Skeletal muscle satellite cell (primary cell): Measurements from ENCODE around the gene MXD1.

Experiments
- H3K27me3 ChIP-seq: 2 replicates; pipeline ENCODE4 v1.7.0; 2013; ENCODE audit warnings: low read length; ENCODE audit not compliant: control insufficient read depth, insufficient read depth
- H3K36me3 ChIP-seq: 2 replicates; pipeline ENCODE4 v1.7.0; 2013; ENCODE audit warnings: mild to moderate bottlenecking, control low read depth, low read length; ENCODE audit not compliant: insufficient read depth
- H3K4me1 ChIP-seq: 2 replicates; pipeline ENCODE4 v1.7.0; 2013; ENCODE audit warnings: low read length; ENCODE audit not compliant: control insufficient read depth, insufficient read depth
- H3K4me2 ChIP-seq: 2 replicates; pipeline ENCODE4 v1.7.0; 2013; ENCODE audit warnings: mild to moderate bottlenecking, low read length
- H3K4me3 ChIP-seq: 2 replicates; pipeline ENCODE4 v1.7.0; 2013; ENCODE audit warnings: low read length
- H3K9ac ChIP-seq: 2 replicates; pipeline ENCODE4 v1.7.0; 2013; ENCODE audit warnings: mild to moderate bottlenecking, low read depth, low read length, moderate library complexity
- H3K9me3 ChIP-seq: replicated peaks from 2 replicates; pipeline ENCODE4 v1.7.0; 2013; ENCODE audit warnings: mild to moderate bottlenecking, control low read depth, low read length

The MXD1 gene

GRCh38 chr2:69914164-69914949 lies 552 bp upstream of the MXD1 start:
- H3K9me3 ChIP-seq, result no peaks in the 10 kb centered on the region
- H3K27me3 ChIP-seq, result no peaks in the 10 kb centered on the region
- peaks cover under 1% of the 10 kb centered on the region for H3K36me3 ChIP-seq
- H3K4me1 ChIP-seq, result peaks cover 22% of the 10 kb centered on the region
- H3K9ac ChIP-seq, result peak overlapping the region; percentile 91
- peak overlapping the region; percentile 82 for H3K4me3 ChIP-seq
- H3K4me2 ChIP-seq, result peak overlapping the region; percentile 96

DNA sequence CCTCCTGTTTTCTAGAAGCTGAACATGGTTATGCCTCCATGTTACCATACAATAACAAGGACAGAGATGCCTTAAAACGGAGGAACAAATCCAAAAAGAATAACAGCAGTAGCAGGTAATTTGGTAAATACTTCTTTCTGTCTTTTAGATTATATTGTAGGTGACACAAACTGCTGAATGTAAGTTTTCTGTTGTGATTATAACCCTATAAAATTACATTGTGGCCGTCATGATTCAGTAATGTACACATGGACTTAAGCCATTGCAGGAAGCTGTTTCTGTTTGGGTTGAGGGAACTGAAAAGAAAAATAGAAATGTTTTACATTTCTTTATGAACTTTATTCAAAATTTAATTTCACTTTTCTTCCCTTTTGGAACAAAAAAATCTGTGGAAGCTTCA lies 1.2 kb downstream of the MXD1 start:
- no peaks in the 10 kb centered on the region for H3K27me3 ChIP-seq
- peak overlapping the region; percentile 95 for H3K4me3 ChIP-seq
- H3K4me2 ChIP-seq, result peak overlapping the region; percentile 95
- H3K9me3 ChIP-seq, result no peaks in the 10 kb centered on the region
- H3K4me1 ChIP-seq, result peaks cover 22% of the 10 kb centered on the region
- no peaks in the 10 kb centered on the region for H3K36me3 ChIP-seq
- H3K9ac ChIP-seq, result peak overlapping the region; percentile 82

- peaks cover 22% of the 10 kb centered on the region for H3K4me1 ChIP-seq
- peak overlapping the region; percentile 59 for H3K4me2 ChIP-seq
- no peak overlapping the region for H3K9ac ChIP-seq
- H3K27me3 ChIP-seq, result no peaks in the 10 kb centered on the region
- H3K4me3 ChIP-seq, result no peak overlapping the region
- H3K36me3 ChIP-seq, result no peaks in the 10 kb centered on the region
- no peaks in the 10 kb centered on the region for H3K9me3 ChIP-seq
Measured at GRCh38 chr2:69917852-69918251, 2.9 kb downstream of the MXD1 start.

DNA sequence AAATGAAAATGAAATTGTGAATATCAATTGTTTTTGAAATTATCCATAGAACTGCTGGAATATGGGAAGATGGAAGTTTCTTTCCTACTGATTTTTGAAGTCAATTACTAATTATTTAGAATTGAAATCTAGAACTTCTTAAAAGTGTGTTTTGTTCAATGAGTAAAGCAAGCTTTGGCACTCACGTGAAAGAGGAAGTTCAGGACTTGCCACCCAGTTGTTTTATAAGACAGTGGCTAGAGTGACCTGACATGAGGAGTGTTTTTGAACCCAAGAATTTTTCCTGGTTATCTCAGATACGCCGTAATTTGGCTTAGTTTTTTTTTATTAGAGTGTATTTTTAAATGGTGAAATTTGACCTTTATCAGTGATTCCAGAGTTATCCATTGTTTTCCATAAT lies 3.5 kb downstream of the MXD1 start:
- Histone ChIP-seq H3K36me3 (no peaks in the 10 kb centered on the region), H3K4me2 (peak overlapping the region; percentile 59), H3K27me3 (no peaks in the 10 kb centered on the region), H3K9me3 (no peaks in the 10 kb centered on the region), H3K4me1 (peaks cover 22% of the 10 kb centered on the region), H3K9ac (no peak overlapping the region), H3K4me3 (no peak overlapping the region)

DNA sequence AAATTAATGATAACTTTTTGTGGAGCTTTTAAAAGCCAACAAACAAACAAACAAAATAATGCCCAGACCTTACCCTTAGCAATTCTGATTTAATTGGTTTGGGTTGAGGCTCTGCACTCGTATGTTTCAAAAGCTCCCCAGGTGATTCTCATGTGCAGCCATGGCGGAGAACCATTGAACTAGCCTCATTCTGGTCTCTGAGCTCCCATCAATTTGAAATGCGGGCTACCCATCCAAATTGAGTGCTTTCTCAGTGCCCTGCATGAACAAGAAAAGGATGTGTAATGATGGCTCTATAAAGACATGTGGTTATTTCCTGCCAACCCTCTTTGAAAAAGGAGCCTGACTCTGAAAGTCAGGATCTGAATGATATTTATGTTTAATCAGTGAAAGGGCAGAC lies 8.2 kb downstream of the MXD1 start:
- Histone ChIP-seq H3K36me3 (no peaks in the 10 kb centered on the region), H3K4me2 (no peak overlapping the region), H3K9me3 (no peaks in the 10 kb centered on the region), H3K4me3 (no peak overlapping the region), H3K27me3 (no peaks in the 10 kb centered on the region), H3K4me1 (peaks cover 4% of the 10 kb centered on the region), H3K9ac (no peak overlapping the region)

DNA sequence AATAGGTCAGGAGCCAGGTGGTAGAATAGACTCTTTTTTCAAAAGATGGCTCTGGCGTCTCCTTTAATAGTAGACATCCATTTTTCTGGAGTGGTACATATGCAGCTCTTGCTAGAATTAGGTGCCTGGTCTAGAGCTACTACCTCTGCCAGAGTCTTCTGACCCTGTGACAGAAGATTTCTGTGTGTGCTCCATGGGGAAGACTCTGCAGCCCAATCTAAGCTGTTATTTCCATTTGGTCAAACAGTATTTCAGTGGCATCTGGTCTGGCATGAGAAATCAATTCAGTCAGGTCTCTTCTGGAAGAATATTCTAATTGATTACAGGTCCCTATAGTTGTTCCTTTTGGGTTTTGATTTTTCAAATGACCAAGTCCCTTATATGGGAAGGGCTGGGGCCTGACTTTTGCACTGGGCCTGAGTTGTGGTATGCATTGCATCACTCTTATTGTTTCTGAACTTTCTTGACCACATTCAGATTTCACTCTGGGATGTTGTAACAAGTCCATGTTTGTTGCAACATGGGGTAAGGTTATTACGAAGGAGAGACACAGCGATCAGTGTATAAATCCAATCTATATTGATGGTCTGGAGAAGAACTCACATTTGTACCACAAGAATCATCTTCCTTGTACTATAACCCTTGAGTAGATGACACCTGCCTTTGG lies 12.1 kb downstream of the MXD1 start:
- Histone ChIP-seq H3K4me2 (no peak overlapping the region), H3K9me3 (no peaks in the 10 kb centered on the region), H3K9ac (no peak overlapping the region), H3K27me3 (no peaks in the 10 kb centered on the region), H3K36me3 (no peaks in the 10 kb centered on the region), H3K4me1 (peaks cover 5% of the 10 kb centered on the region), H3K4me3 (no peak overlapping the region)

DNA sequence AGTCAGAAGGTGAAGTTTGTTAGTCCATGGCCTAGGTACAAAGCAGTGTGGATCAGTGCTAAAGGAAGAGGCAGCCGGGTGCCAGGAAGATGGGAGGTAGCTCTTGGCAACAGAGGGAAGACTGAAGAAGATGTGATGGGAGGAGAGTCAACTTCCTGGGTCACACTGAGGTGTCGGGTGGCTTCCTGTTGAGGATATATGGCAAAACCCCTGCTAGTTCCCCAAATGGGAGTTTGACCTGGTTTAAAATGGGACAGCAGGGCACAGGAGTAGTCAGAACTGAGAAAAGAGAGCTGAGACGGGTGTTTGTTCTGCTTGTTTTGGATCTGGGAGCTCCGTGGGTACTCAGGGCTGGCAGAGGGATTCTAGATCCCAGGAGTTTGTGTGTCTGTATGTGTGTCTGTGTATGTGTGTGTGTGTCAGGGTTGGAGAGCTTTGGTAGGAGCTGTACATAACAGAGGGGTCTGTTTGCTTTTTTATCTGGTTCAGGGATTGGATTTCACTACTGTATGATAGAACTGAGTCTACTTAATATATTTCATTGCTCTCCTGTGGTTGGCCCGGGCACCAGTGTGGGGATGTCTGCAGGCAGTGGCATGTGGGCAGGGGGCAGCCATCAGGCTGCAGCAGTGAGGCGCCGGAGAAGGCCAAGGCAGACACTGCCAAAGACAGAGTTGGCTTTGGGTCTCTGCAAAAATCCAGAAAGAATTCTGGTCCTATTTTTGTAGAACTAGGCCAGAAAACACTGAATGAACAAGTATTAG lies 17.1 kb downstream of the MXD1 start:
- Histone ChIP-seq H3K4me1 (peaks cover 36% of the 10 kb centered on the region), H3K9ac (peak overlapping the region; percentile 26), H3K4me2 (no peak overlapping the region), H3K4me3 (no peak overlapping the region), H3K9me3 (no peaks in the 10 kb centered on the region), H3K36me3 (peaks cover 12% of the 10 kb centered on the region), H3K27me3 (no peaks in the 10 kb centered on the region)

GRCh38 chr2:69932596-69932922 lies 17.6 kb downstream of the MXD1 start:
- no peaks in the 10 kb centered on the region for H3K9me3 ChIP-seq
- H3K27me3 ChIP-seq, result no peaks in the 10 kb centered on the region
- H3K4me2 ChIP-seq, result no peak overlapping the region
- no peak overlapping the region for H3K4me3 ChIP-seq
- H3K4me1 ChIP-seq, result peaks cover 37% of the 10 kb centered on the region
- peaks cover 16% of the 10 kb centered on the region for H3K36me3 ChIP-seq
- no peak overlapping the region for H3K9ac ChIP-seq

GRCh38 chr2:69933254-69933828 lies 18.4 kb downstream of the MXD1 start:
- H3K4me1 ChIP-seq, result peaks cover 37% of the 10 kb centered on the region
- no peaks in the 10 kb centered on the region for H3K27me3 ChIP-seq
- no peak overlapping the region for H3K9ac ChIP-seq
- H3K4me2 ChIP-seq, result no peak overlapping the region
- no peaks in the 10 kb centered on the region for H3K9me3 ChIP-seq
- no peak overlapping the region for H3K4me3 ChIP-seq
- peaks cover 23% of the 10 kb centered on the region for H3K36me3 ChIP-seq

GRCh38 chr2:69933839-69934613 lies 19.1 kb downstream of the MXD1 start:
- Histone ChIP-seq H3K36me3 (peaks cover 28% of the 10 kb centered on the region), H3K9ac (peak overlapping the region; percentile 54), H3K27me3 (no peaks in the 10 kb centered on the region), H3K4me2 (peak overlapping the region; percentile 69), H3K4me3 (no peak overlapping the region), H3K4me1 (peaks cover 37% of the 10 kb centered on the region), H3K9me3 (no peaks in the 10 kb centered on the region)

- no peaks in the 10 kb centered on the region for H3K27me3 ChIP-seq
- H3K9me3 ChIP-seq, result no peaks in the 10 kb centered on the region
- H3K36me3 ChIP-seq, result peaks cover 28% of the 10 kb centered on the region
- peak overlapping the region; percentile 54 for H3K9ac ChIP-seq
- H3K4me2 ChIP-seq, result peak overlapping the region; percentile 69
- peaks cover 37% of the 10 kb centered on the region for H3K4me1 ChIP-seq
- H3K4me3 ChIP-seq, result no peak overlapping the region
Measured at GRCh38 chr2:69934614-69934908, 19.7 kb downstream of the MXD1 start.
